Retina (tissue), 1 donor: Measurements from ENCODE around the gene CHRNA7.
A peak's percentile ranks its signal among the peaks of the same experiment; 100 is the strongest.

Source experiments
- DNase-seq: peaks from one replicate; pipeline ENCODE4 v3.0.0-alpha.2; 2016

Gene CHRNA7

DNA sequence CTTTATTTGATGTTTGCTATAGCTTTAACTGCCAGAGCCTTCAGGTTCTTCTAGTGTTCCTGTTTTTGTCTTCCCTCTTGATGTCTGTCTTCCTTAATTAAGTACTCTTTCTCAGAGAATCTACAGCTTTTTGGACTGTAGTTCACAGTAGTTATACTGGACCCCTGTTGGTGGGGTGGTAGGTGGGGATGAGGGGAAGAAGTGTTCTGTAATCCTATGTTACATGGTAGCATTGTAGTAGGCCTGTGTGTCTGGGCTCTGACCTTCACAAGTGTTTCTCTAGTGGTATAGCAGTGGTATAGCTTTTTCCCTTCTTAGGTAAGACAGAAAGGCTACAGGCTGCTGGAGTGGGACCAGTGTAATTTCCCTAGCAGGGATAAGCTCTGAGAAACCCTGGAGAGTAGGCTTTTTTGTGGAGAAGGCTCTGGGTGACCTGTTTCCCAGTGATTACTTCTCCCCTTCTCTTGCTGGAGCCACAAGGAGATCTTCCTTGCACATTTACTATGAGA, 59.6 kb downstream of the CHRNA7 start:
- DNase-seq: no peak

DNA sequence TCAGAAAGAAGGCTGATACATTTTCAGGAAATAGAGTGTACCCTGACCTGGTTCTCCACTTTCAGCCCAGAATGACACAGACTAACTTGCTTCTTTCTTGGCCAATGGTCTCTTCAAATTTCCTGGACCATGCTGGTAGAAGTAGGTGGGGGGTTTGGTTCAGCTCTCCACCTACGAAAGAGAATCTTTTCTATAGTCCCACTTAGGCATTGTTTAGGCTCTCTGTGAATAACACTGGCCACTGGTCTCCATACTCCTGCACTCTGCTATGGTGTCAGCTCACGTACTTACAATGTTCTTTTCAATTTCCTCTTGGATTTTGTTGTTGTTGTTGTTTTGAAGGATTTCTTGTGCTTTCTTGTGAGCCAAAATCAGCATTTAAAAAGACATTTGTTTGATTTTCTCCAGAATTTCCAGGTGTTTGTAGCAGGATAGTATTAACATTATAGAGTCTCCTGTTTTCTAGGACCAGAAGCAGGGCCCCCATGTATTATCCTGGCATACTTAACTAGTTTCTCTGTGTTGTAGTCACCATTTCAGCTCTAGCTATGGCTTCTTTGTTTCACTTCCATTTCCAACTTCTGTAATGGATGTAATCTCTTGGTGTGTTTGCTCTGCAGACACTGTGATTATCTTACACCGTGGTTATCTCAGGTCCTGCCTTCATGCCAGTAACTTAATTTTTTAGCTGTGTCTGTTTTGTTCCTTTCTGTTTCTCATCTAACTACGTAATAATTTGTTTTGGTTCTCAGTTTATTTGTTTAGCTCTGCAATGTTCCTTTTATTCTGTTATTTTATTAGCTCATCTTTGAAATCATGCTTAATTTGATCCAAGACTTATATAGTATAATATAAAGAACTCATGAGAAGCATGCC, 61.4 kb downstream of the CHRNA7 start:
- DNase-seq: no peak

DNA sequence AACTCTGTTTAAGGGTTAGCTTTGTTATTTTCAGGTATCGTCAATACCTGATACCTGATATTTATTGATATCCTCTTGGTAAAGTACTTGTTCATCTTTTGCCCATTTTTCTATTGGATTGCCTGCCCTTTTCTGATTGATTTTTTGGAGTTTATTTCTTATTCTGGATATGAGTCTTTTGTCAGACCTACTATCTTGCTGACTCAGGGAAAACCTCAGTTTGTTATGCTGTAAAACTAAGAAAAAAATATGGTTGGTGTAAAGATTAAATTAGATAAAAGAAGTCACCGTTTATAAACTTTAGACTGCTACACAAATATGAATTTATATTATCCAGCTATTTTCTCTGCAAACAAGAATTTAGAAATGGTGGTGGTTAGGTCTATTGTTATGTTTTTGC, 65.9 kb downstream of the CHRNA7 start:
- no peak for DNase-seq

DNA sequence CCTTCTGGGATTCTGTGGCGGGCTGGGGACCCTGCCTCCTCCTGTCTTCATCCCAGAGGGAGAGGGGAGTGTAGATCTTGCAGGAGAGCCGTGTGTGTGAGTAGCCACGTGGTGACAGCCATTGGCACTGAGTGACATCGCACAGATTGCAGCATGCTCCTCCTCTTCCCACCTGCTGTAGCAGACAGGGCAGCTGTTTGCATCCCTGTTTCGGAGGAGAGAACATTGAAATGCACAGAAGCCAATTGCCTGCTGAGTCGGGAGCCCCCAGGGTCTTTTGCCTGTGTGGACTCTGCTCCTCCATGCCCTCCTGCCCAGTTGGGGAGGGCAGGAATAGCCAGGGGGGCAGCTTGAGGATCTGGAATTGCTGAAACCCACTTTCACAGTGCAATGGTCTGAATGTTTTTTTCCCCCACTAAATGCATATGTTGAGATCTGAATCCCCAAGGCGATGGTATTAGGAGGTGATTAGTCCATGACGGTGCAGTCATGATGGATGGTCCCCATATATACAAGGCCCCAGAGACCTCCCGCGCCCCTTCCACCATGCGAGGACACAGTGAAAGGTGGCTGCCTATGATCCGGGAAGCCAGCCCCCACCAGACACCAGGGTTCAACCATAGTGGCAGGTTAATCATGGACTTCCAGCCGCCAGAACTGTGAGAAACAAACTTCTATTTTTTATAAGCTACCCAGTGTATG, 66.8 kb downstream of the CHRNA7 start:
- peak; percentile 47 for DNase-seq

DNA sequence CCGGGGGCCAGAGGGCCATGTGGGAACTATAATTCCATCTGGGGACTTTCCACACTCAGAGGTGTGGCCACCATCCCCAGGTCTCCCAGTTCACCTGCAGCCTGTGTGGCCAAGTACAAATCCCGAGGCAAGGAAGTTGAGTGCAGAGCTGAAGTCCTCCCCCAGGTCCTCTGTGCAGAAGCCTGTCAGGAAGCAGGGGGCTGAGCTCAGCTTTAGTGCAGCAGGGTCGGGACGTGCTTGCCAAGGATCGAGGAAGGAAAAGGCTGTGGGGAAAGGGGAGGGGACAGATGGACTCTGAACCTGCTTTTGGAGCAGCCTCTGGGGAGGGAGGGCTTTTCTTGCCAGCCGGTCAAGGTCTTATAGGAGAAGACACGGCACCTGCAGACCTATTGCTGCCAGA, 67.7 kb downstream of the CHRNA7 start:
- no peak for DNase-seq

DNA sequence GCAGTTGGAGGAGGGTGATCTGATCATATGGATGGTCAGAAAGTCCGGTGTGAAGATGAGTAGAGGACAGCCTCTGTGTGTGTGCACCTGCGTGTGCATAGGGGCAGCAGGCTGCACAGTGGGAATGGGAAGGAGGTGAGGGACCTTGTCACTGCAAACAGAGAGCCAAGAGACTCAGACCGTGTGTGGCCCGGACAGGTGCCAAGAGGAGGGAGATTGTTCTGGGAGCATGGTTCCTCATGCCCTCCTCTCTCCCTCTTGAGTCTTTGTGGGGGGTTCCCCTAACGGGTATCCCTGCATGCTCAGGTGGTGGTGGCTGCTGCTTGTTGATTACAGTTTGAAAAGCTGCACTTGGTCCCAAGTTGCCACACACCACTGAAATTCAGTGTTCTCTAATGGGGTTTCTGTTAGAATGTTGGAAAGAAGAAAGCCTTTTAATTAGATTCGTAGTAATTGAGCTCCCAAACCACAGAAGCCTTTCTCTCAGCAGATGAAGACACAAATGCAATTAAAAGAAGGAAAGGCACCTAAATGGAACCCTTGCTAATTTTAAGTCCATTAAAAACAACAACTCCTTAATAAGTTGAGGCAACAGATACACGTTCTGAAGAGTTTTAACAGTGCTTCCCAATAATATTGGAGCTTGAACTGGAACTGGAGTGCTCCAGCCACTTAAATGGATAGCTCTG, 68.9 kb downstream of the CHRNA7 start:
- DNase-seq: no peak

DNA sequence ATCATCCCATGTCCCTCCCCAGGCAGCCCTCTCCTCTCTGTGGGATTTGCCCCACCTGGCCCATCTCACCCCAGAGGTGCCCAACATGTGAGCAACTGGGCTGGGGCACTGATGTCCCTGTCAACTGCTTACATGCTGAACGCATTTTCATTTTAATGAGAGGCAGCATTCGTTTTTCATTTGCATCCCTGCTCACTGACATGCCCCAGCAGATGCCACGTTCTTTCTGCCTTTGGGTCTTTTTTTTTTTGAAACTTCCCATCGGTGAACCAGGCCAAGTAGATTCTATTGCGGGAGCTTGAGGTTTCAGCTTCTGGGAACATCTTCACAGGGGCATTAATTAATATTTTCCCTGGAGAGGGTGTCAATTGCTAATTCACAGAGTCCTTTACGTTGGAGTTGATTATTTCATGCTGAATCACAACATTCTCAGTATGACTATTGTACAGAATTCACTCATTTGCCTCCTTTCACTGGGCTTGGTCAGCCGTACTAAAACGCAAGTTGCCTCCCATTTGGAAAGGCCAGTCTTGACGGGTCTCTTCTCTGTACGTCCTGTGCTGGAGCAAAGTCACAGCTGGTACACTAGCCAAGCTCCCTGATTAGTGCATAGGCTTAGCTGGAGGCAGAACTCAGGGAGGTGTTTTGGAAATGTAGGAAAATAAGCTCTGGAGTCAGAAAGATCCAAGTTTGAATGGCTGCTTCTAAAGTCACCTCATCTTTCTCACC, 69.8 kb downstream of the CHRNA7 start:
- peak; percentile 50 for DNase-seq

DNA sequence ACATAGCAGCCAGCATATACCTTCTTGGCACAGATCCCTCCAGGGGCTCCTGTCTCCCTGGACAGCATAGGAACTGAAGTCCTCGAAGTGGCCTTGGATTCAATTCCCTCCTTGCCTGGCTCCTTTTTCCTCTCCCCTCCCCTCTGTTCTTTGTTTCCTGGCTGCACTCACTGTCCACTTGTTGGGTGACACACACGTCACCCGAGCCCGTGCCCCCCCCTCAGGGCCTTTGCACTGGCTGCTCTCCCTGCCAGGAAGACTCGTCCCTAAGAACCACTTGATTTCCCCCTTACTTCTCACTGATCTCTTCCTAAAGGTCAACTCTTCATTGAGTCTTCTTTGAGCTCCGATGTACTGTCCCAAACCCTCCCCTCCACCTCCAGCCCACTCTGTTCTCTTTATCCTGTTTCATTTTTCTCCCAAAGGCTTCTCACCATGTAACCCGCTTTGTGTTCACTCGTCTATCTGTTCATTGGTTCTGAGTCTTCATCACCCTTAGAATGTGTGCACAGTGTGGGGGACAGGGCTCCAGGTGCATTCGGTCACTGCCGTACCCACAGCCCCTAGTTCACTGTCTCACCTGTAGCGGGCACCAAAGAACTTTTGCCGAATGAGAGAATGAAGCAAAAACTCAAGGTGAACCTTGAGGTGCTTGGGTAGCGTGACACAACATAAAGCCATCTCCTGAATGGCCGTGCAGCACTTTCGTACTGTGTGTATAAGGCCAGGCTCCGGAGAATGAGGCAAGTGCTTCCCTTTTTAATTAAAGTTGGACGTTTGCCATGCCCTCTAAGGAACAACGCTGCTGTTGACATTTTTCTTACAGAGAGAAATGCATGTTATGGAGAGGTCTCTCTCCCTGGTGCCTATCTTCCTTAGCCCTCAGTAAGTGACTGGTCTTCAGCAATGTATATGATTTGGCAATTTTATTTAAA, 74.0 kb downstream of the CHRNA7 start:
- no peak for DNase-seq

DNA sequence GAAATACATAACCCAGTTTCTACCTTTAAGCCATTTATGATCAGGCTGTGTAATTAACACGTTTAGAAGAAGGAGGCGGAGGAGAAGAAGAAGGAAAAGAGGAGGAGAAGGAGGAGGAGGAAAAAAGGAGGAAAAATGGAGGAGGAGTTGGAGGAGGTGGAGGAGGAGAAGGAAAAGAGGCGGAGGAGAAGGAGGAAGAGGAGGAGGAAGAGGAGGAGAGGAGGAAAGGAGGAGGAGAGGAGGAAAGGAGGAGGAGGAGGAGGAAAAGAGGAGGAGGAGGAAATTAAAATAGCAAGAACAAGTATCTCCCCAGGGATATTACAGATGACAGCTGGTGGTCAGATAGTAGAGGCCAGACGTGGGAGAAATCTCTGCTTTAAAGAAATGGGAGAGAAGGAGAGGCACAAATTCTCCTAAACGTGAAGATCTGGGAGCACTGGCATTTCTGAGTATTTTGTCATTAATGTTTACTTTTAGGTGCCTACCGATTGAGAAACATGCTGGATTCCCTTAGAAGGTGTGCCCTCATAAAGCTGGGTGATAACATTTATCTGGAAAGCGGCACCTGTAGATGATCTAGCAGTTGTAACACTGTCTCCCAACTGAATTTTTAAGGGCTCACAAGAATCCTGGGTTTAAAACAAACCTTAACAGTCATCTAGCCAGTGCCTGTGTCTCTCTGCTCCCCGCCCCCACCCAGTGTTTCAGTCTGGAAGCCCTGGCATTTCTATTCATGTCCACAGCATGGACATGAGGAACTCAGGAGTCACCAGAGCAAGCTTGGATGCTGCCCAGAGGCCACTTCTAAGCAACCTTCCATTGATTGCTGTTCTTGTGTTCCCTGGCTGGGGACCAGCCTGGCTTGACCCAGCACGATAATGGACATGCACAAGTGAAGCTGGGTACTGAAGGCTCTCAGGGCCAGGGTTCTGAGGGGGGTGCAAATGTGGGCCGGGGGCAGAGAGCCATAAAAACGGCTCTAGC, 75.2 kb downstream of the CHRNA7 start:
- no peak for DNase-seq

DNA sequence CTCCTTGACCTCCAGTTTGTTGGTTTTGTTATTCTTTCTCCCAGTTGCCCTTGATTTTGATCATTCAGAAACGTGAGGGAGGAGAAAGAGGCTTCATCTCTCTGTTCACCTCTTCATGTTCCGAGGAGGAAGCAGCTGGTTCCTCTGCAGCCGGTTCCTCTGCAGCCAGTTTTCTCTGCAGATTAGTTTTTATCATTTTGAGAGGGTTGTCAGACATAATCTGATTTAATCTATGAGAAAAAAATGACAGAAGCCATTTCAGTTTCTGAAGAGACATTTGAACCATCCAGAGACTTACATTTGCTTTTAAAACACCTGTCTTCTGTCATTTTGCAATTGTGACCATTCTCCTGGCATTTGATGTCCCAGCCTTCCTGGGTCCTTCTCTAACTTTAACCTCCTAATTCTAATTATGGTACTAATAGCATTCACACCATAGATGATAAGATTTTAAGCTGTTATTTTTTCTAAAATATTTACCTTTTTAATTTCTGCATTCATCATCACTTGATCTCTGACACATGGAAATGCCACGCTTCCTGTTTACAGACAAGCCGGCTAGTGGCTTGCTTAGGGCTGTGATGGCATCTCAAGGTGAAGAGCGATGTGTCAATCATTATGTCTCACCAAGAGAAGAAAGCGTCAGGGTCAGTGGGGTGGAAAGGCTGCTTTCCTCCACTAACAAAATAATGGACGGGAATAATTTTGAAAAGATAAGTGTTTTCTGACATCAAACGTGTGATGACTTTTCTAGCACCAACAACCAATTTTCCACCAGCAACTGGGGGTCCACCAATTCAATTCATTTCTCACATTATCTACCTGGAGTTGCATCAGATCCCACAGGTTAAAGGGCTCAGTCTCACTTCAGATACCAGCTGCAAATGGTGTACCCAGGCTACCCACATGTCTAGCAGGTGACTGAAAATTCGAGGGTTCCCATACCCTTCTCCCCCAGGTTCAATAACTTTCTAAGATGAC, 76.4 kb downstream of the CHRNA7 start:
- no peak for DNase-seq

DNA sequence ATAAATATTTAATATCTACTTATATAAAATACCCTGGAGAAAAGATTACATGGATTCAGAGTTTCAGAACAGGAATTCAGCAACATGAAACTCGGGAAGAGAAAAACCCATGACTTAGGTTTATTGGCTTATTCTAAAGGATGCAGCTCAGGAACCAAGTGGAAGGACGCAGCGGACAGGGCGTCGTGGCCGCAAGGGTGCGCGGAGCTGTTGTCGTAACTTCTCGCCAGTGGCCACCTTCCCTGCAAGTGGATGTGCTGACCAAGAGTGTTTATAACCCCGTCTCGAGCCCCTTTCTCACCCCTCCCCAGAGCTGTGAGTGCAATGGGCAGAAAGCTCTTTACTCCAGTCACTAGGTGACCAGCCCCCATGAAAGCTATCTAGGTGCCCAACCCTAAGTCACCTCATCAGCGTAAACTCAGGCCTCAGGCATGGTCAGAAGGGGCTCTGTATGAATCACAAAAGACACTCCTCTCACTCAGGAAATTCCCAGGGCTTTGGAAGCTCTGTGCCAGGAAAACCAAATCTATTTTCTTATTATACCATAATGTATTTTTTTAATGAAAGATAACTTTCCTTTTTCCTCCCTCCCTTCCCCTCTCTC, 77.3 kb downstream of the CHRNA7 start:
- no peak for DNase-seq

DNA sequence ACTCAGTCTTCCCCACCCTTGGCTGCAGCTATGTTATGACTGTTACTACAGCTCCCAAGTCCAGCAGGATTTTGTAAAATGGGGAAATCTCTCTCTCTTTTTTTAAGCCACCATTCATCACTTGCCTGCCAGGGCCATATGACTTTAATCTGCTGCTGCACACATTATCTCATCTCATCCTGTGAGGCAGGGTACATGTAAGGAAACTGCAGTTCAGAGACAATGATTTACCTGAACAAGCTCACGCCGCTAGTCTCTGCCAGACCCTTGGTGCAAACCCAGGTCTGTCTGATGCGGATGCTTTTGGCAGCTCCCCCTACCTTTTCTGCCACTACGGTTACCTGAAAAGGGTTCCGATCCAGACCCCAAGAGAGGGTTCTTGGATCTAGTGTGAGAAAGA, 78.3 kb downstream of the CHRNA7 start:
- no peak for DNase-seq

DNA sequence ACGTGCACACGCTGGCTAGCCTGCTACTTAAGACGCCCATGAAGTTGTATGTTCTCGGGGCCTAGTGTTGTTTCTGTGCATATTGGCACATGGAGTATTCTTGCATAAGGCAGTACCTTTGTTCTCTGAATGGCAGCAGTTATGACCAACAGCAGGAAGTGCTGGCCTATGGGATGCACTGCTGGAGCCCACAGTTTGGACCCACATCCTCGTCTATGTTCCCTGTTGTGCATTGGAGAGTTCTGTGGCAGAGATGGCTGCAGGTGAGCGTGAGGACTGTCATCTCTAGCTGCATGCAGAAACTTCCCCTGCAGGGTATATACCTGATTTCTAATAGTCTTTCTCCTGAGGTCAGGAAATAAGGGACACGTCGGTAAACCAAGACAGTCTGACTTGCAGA, 81.8 kb downstream of the CHRNA7 start:
- no peak for DNase-seq

DNA sequence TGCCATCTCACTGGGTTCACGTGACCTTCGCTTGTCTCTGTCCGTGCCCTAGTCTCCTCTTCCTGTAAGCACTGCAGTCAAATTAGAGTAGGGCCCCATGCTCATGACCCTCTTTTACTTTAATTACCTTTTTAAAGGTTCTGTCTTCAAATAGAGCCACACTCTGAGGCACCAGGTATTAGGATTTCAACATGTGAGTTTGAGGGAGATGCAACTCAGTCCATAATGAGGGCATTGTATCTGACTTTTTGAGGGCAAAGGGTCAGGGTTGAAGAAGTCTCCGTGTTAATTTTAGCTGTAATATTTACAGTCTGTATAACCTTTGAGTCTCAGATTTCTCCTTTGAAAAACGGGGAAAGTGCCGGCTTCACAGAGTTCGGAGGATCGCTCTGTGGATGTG, 82.9 kb downstream of the CHRNA7 start:
- no peak for DNase-seq

DNA sequence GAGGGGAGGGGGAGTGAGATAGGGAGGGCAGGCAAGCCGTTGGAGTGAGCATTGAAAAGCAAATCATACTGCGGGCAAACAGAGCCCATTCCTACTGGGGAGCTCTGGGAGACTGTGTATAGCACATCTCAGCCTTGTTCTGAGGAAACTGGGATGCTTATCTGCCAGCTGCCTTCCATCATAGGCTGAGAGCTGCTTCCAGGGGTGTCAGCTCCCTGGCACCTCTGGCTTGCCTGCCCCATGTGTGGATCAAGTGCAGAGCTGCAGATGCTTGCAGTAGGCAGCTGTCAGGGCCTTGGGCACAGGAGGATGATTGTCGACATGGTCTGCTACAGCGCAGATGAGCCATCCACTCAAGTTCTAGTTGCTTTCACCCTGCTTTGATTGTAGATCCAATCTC, 86.8 kb downstream of the CHRNA7 start:
- no peak for DNase-seq

DNA sequence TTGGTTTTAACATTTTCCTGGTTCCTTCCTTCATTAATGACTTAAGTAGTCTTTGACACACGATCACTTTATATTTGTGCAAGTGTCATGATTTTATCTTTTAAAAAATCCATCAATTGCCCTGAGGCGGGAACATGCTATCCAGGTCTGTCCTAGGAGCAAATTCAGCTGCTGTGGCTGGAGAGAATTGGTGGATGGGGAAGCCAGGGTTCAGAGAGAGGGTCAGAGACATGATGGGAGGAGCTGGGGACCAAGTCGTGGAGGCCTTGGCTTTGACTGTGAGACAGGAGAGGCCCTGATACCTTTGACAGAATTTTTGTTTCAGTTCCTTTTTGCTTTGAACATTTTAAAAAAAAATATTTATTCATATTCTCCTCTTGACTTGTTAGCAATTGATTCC, 89.0 kb downstream of the CHRNA7 start:
- DNase-seq: no peak

DNA sequence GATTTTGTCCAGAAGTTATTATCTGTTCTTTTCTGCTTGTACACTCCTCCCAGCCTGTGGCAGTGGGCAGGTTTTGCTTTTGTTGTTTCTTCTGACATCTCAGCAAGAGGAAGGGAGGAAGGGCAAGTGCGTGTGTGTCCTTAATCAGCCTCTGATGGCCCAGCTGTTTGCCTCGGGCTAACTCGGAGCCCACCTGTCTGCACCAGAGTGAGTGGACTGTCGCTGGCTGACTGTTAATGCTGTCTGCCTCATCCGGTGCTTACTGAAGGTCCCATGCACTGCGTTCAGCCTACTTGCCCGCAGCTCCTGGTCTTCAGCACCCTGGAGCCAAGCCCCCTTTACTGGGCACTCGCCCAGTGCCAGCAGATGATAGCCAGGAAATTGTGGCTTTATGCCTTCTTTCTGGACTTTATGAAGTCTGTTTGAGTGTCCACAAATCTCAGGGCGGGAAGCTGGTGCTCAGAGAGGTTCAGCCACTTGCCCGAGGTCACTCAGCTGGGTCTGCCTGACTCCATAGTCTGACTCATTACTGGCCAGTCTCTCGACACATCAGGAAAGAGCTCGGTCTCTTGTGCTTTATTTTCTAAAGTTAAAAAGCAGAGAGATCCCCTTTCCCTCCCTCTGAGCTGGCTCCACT, 89.5 kb downstream of the CHRNA7 start:
- DNase-seq: no peak
